KBM-7 (cell line): ENCODE results near the gene ZYG11A.
A peak's percentile ranks its signal among the peaks of the same experiment; 100 is the strongest.
"Not testable (repeated sequence)": the region's sequence is repeated elsewhere in the genome, so short reads cannot be mapped to it uniquely, and the experiment has no call there.

Experiments
- DNase-seq: peaks from one replicate; pipeline ENCODE4 v3.0.0-alpha.2; 2015
- in situ Hi-C: fragments of 300-500 bp; cut with MboI; formaldehyde crosslinking; loops from 2 replicates; pipeline ENCODE4 v1.14.3; 2020; ENCODE audit warnings: low sequenced_read_pairs, low pct_unique_long_range_greater_than_20kb, mixed read lengths

Gene ZYG11A

DNA sequence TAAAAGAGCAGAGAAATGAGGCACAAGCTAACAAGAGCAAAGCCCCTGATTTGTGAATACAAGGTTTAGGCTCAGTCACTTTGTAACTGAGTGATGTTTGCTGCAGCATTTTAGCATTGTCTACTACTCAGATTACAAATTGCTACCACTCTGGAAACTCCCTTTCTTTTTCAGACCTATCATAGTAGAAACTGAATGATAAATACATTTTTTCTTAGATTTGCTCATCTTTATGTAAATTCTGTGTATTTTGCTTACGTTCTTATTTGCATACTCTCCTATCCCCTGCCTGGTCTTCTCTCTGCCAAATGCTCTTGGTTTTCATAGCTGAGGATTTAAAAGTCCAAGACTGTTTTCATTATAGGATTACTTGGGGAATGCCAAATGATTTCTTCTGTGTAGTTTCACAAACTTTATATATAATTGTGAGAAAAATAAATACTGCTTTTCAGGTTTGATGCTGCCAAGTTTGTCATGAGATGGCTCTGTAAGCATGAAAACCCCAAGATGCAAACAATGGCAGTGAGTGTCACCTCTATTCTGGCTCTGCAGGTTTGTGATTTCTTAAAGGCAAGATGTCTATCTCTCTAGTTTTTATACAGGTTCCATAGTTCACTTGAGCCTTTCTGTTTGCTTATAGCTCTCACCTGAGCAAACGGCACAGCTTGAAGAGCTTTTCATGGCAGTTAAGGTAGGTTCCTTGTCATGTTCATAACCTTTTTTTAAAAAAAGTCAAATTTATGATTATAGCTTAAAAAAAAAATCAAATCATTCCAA is 24.7 kb downstream of the ZYG11A start:
- DNase-seq = no peak
- in situ Hi-C loops = no loop called here

DNA sequence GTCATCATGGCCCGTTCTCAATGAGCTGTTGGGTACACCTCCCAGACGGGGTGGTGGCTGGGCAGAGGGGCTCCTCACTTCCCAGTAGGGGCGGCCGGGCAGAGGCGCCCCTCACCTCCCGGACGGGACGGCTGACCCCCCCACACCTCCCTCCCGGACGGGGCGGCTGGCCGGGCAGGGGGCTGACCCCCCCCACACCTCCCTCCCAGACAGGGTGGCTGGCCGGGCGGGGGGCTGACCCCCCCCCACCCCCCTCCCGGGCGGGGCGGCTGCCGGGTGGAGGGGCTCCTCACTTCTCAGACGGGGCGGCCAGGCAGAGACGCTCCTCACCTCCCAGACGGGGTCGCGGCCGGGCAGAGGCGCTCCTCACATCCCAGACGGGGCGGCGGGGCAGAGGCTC is 27.2 kb downstream of the ZYG11A start:
- in situ Hi-C loops, DNase-seq: not testable (repeated sequence)

DNA sequence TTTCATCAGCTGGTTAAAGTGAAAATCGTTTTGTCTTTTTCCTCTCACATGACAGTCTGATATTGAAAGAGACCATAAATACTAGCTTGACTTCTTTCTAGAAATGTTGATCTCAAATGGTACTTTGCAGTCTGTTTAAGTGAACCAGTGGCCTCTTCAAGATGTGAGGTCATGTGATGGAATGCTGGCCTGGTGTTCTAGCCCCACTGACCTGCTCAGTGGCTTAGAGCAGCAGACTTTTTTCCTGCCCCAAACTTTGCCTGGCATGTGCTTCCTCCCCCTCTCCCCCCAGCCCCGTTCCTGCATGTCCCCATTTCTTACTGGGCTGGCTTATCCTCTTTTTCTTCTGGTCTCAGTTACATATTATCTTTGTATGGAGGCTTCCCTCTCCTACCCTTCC is 34.3 kb downstream of the ZYG11A start:
- in situ Hi-C loops = no loop called here
- no peak for DNase-seq

DNA sequence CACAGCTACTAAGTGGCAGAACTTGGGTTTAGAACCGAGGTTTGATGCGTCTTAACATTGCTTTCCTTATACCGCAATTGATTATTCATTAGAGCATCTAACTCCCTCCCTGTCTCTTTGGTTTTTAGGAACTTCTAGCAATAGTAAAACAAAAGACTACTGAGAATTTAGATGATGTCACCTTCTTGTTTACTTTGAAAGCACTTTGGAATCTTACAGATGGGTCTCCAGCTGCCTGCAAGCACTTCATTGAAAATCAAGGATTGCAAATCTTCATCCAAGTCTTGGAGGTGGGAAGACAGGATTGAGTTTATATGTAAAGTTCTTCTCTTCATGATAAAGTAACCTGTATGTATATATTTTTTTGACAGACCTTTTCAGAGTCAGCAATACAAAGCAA is 35.0 kb downstream of the ZYG11A start:
- in situ Hi-C loops = no loop called here
- no peak for DNase-seq

DNA sequence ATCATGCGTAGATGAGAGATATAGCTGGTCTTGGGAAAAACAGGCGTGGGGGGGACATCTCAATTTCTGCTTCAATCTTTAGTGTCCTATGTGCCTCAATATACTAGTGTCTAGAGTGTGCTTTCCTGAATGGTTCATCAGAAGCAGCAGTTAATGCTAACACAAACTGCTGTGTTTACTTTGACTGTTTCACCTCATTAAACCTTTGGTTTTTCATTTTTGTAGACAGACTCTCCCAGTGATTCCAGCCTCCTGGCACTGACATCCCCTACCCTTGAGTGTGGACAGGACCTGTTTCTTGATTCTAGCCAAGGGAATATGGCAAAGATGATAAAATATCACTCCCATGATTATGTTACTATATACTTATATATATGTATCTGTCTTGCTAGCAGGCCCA is 37.6 kb downstream of the ZYG11A start:
- DNase-seq = no peak
- in situ Hi-C loops = no loop called here

DNA sequence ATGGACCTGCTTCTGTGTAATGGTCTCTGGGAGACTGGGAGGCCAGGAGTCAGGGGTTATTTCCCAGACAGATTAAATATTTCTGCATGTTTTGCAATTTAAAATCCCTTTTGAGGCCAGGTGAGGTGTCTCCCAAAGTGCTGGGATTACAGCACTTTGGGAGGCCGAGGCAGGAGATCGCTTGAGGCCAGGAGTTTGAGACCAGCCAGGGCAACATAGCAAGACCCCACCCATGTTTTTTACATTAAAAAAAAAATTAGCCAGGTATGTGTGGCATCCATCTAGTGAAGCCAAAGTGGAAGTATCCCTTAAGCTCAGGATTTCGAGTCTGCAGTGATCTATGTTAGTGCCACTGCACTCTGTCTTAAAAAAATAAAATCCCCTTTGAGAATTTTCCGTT is 44.9 kb downstream of the ZYG11A start:
- in situ Hi-C loops = no loop called here
- no peak for DNase-seq

DNA sequence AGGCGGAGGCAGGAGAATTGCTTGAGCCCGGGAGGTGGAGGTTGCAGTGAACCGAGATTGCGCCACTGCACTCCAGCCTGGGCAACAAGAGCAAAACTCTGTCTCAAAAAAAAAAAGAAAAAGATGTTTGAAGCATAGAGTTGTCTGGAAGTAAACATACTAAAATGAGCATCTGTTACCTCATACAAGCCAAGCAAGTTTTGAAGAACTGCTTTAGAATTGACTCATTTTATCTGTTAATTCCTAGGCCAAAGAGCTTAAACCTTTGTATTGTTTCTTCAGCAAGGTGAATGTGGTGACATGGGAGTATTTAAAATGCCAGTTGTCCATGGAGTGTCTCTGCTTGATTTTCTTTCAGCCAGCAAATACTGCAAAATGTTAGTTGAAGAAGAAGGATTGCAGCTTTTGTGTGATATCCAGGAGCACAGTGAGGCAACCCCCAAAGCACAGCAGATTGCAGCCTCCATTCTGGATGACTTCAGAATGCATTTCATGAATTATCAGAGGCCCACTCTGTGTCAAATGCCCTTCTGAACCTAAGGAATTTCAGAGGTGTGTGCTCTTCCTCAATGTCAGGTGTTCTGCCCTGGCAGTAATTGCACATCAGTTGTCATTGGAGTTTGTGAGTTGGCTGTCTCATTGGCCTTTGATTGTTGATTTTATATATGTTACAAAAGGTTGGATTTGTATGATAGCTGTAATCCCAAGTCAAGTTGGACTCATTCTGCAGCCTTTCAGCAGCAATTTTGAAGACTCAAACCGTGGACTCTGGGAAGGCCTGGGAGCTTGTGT is 50.1 kb downstream of the ZYG11A start:
- DNase-seq = no peak
- in situ Hi-C loops = no loop called here

DNA sequence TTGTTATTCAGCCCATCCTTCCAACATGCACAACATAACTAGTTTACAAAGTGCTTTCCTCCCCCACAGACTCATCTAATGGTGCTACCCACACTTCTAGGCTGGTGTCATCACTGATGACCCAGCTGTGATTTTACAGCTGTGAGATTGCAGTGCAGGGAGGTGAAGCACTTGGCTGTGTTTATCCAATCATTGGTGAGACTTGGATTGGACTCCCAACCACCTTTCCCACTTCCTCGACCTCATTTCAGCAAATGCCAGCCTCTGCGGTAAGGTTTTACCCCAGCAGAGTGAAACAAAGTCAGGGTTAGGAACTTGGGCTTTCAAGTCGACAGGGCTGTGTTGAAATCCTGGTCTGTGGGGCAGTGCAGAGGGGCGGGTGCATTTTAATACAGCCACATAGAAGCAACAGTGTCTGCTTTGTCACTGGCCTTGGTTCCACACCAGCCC is 56.9 kb downstream of the ZYG11A start:
- in situ Hi-C loops = no loop called here
- peak; percentile 48 for DNase-seq

DNA sequence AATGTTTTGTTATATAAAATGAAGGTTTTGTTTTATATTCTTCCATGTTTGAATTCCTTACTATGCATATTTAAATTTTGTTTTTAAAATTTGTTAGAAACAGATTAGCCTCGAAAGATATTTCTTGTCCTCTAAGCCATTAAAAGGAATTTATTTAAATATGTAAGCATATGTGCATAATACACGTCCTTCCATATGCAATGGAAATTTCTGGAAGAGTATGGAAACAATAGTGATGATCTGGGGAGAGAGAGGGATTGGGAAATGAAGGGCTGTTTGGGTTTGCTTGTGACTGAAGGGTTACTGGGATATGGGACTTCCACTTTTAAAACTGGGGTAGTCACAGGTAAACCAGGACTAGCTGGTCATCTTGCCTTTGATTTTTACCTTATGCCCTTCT is 57.8 kb downstream of the ZYG11A start:
- in situ Hi-C loops = no loop called here
- DNase-seq = no peak

DNA sequence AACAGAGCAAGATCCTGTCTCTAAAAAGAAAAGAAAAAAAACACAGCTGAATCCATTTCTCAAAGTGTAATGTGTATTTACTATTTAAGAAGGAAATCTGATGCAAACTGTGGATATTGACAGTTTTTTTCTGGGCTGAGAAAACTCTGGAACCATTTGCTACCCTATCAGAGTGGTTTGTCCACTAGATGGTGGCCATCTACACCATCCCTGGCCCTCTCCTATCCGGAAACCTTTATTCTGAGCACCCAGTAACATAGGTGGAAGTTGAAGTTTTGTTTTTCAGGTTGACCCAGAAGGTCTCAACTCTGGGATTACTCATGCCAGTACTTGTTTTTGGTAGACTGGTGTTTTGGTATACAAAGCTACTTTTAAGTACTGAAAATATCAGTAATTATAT is 58.8 kb downstream of the ZYG11A start:
- in situ Hi-C loops = no loop called here
- no peak for DNase-seq

DNA sequence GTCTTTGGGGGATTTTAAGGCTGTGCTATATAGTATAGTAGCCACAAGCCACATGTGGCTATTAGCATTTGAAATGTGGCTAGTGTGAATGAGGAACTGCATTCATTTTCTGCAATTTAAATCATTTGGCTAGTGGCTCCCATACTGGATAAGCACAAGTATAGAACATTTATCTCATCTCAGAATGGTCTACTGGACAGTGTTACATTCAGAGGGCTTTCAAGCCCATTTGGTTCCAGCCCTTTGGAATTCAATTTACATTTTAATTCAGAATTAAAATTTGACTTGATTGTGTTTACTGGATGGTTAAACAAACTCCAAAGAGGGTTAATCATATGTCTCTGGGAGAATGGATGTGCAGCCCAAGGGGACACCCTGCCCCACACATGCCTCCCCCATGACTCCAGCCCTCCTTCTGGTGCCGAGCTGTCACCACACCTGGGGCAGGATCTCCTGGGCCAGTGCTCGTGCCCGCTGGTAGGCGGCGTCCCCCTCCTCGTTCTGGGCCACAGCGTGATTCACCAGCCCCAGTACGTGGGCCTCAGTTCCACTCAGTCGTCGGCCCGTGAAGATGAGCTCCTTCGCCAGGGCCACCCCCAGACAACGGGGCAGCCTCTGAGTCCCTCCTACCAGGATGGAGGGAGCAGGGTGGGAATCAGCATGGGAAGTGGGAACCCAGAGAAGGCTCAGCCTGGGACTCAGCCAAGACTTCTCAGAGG is 61.8 kb downstream of the ZYG11A start:
- in situ Hi-C loops = no loop called here
- no peak for DNase-seq

DNA sequence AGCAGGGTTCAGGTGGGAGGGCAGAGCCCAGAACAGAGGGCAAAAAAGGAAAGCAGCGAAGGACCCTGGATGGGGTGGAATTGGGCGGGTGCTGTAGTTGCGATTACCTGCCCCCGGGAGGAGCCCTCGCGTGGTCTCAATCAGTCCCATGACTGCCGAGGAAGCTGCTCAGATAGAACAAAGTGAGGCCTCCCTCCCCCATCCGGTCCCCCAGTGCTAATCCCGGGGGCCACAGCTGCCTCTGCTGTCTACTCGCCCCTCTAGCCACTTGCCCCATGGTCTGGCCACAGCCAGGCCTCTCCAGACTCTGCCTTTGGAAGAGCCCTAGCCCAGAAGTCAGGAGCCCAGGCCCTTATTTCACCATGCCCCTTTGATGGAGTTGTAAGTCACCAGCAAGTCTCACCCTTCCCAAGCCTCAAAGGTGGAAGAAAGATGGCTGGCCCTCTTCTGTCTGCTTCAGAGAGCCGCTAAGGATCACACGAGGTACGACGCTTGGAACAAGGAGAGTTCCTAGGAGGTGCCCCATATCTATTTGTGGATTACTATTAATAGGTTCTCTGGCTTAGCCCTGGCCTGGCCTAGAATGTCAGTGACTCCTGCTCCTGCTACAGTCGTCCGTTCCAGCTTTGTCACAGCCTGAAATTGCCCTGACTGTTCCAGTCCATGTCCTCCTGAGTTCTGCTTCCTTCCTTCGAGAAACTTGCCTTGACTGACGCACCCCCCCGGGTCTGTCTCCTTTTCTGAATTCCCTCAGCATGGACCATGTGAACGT is 62.6 kb downstream of the ZYG11A start:
- peak; percentile 27 for DNase-seq
- in situ Hi-C loops = no loop called here

DNA sequence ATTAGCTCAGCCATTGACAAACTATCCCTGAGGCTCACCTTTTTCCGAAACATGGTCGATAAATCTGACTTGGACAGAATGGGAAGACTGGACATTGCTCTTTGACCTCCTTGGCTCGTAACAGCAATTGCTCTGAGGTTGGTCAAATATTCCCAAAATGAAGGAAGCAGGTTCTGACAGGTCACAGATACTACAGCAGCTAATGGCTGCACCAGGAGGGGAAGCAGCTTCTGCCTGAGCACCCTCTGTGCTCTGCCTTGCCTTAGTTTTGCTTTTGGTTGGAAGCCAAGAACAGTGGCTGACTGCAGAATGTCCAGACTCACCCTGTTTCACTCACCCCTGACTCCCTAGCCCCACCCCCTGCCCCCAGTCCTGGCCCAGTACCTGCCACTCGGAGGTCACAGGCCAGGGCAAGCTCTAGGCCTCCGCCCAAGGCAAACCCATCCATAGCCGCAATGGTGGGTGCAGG is 63.6 kb downstream of the ZYG11A start:
- in situ Hi-C loops = no loop called here
- no peak for DNase-seq

DNA sequence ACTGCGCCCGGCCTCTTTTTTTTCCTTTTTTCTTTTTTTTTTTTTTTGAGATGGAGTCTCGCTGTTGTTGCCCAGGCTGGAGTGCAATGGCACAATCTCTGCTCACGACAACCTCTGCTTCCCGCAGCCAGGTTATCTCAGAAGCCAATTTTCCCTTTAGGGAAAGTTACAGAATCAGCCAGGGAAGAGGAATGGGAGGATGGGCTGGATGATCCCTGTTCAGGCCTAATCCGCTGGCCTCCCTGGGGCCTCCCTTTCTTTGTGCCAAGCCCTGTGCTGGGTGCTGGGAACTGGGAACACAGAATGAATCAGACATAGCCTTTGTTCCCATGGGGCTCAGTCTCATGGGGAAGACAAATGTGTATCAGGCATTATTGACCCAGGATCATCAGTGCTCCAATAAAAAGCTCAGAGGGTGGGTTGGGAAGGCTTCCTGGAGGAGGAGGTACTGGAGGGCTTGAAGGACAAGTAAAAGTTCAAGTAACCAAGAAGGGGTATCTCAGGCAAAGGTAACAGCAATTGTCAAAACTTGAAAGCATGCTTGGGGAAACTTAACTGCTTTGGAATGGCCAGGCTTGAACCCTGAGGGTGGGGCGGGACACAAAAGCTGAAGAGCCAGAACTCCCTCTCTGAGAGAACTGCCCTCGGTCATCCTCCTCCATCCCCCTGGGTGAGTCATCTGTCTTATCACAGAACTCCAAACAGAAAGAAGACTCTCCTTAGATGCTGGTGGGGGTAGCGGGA is 64.7 kb downstream of the ZYG11A start:
- in situ Hi-C loops = no loop called here
- DNase-seq = no peak

DNA sequence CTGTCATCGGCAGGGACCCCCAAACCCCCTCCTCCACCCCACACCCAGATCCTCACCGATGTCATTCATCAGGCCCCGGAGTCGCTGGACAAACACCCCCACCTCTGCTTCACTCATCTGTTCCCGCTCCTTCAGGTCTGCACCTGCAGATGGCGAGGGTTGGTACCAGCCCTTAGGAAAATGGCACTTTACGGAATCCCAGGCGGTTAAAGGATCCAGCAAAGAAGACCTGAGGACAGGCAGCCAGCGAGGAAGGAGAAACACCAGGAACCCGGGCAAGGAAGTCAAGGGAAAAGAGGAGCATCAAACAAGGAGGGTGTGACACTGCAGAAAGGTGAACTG is 65.2 kb downstream of the ZYG11A start:
- in situ Hi-C loops = no loop called here
- DNase-seq = no peak

DNA sequence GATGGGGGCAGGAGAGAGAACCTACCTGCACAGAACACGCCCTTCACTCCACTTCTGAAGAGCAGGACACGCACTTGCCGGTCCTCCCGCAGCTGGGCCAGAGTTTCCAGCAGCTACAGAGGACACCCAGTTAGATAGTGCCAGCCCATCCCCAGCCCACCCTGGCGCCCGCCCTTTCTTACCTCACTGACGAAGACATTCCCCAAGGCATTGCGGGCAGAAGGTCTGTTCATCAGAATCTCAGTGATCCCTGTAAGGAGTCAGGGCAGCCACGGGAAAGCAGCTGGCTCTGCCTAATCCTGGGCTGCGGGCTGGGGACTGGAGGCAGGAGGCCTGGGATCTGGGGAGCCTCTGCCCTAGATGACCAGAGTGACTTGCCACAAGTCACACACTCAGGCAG is 69.0 kb downstream of the ZYG11A start:
- no peak for DNase-seq
- in situ Hi-C loops = no loop called here

DNA sequence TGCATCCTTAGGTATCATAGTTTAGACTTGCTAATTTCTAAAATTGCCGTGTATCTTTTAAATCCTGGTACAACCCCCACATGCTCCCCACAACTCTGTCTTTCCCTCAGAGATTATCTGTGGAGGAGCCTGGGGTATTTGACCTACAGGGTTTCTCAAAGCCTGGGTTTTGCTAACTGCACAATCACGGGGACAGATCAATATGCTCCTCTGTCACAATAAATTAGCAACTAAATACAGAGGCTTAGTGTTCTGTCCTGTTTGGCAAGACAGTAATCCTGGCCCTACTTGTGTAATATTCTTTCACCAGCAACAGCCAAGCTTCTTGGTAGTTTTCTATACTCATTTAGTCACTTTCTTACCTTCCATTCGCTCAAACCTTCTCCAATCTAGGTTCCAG is 70.5 kb downstream of the ZYG11A start:
- in situ Hi-C loops = no loop called here
- DNase-seq = no peak

DNA sequence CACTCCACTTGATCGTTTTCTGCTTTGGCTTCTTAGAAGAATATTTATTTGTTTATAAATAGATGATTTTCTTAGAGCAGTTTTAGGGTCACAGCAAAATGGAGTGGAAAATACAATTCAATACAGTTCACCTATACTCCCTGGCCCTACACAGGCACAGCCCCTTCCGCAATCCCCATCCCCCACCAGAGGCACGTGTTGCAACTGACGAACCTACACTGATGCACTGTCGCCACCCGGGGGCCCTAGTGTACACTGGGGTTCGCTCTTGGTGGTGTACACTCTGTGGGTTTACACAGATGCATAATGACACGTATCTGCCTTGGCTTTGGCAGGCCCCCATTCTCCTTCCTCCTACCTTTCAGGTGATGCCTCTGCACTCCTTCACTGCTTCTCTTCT is 71.0 kb downstream of the ZYG11A start:
- in situ Hi-C loops = no loop called here
- peak; percentile 23 for DNase-seq

DNA sequence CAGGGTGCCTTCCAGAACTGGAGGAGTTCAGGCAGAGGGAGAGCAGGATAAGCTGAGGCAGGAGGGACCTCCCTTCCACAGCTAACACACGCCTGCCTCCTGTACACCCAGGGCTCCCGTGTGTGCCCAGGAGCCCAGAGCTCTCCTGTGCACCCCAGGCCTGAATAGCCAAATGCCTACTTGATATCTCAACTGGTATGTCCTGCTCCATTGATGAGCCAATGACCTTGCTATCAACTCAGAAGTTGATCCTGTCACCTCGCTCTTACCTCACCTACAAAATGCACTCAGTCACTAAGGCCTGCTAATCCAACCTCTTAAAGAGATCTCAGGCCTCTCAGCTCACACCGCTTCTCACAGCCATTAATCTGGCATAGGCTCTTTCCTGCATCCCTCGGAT is 71.9 kb downstream of the ZYG11A start:
- no peak for DNase-seq
- in situ Hi-C loops = no loop called here
